ENCODE results near the gene NRXN3. TPM values are rescaled to one million over a fixed set of nuclear protein-coding genes. Genes with fewer than 3 reads are reported as not detected.

The NRXN3 gene
- total and polyA plus RNA-seq, 8 donors: 1.3 to 7.6 (median 1.5) TPM

DNA sequence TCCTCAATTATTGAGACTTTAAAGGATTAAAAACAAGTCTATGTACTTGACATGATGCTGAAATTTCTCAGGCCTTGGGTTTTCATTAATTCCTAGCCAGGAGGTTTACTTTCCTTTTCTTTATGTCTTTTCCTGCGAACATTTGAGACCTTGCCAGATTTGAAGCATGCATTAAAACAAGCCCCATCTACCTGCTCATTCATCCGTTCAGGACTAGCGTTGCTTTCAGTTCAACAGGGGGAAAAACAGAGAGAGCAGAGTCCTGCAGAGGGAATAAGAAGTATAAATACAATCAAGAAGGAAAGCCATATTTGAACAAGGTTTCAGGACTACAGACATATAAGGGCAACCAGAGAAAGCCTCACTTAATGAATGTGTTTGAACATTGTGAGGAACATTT lies 1498.8 kb downstream of the NRXN3 start:
- H3K4me3 ChIP-seq: no peak overlapping the region
- no peaks in the 10 kb centered on the region for H3K27me3 ChIP-seq
- no peaks in the 10 kb centered on the region for H3K4me1 ChIP-seq
- no peaks in the 10 kb centered on the region for H3K36me3 ChIP-seq
- ATAC-seq (no peak), DNase-seq (no peak)
- no peak overlapping the region for H3K27ac ChIP-seq
- TF ChIP-seq, protein P1, sequence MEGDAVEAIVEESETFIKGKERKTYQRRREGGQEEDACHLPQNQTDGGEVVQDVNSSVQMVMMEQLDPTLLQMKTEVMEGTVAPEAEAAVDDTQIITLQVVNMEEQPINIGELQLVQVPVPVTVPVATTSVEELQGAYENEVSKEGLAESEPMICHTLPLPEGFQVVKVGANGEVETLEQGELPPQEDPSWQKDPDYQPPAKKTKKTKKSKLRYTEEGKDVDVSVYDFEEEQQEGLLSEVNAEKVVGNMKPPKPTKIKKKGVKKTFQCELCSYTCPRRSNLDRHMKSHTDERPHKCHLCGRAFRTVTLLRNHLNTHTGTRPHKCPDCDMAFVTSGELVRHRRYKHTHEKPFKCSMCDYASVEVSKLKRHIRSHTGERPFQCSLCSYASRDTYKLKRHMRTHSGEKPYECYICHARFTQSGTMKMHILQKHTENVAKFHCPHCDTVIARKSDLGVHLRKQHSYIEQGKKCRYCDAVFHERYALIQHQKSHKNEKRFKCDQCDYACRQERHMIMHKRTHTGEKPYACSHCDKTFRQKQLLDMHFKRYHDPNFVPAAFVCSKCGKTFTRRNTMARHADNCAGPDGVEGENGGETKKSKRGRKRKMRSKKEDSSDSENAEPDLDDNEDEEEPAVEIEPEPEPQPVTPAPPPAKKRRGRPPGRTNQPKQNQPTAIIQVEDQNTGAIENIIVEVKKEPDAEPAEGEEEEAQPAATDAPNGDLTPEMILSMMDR (IDR thresholded peaks at IDR 0.05): no peak
- no peaks in the 10 kb centered on the region for H3K9me3 ChIP-seq
- intact Hi-C loops (cut with DNase I): no loop called here

DNA sequence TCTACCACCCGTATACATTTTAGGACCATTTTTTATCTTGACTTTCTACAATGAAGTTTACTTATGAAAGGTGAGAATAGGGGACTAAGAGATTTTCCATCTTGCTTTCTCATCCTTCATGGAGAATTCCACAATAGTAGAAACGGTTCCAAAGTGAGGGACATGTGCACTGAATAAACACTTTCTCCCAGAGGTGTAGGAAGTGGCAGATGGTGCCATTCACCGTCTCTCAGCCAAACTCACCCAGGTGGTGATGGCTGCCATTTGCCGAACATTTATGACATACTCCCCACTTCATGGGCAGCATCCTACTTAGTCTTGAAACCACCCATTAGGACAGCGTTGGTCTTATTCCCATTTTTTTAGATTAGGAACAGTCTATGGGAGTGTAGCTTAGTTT lies 1500.6 kb downstream of the NRXN3 start:
- no peak for ATAC-seq
- Histone ChIP-seq H3K4me3 (no peak overlapping the region), H3K4me1 (no peaks in the 10 kb centered on the region), H3K9me3 (no peaks in the 10 kb centered on the region), H3K36me3 (no peaks in the 10 kb centered on the region), H3K27me3 (no peaks in the 10 kb centered on the region), H3K27ac (no peak overlapping the region)
- TF ChIP-seq, protein P1 (IDR thresholded peaks at IDR 0.05): no peak
- DNase-seq: no peak
- intact Hi-C loops (cut with DNase I): no loop called here

DNA sequence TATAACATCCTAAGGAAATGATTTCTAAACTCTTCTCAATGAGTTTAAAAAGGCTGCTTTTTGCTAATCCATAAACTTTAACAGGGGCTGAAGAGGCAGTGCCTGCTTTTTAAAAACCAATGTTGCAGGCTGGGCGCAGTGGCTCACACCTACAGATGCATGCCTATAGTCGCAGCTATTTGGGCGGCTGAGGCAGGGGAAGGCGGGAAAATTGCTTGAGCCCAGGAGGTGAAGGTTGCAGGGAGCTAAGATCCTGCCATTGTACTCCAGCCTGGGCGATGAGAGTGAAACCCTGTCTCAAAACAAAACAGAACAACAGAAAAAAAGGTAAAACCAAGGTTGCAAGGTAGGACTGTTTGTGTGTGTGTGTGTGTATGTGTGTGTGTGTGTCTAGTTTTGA lies 1509.9 kb downstream of the NRXN3 start:
- ATAC-seq (no peak), DNase-seq (peak in 1 of 4 donors; percentile 17)
- Histone ChIP-seq H3K4me1 (no peaks in the 10 kb centered on the region), H3K9me3 (no peaks in the 10 kb centered on the region), H3K4me3 (no peak overlapping the region), H3K27ac (no peak overlapping the region), H3K27me3 (no peaks in the 10 kb centered on the region), H3K36me3 (no peaks in the 10 kb centered on the region)
- intact Hi-C loops (cut with DNase I): no loop called here
- TF ChIP-seq, protein P1 (IDR thresholded peaks at IDR 0.05): no peak

DNA sequence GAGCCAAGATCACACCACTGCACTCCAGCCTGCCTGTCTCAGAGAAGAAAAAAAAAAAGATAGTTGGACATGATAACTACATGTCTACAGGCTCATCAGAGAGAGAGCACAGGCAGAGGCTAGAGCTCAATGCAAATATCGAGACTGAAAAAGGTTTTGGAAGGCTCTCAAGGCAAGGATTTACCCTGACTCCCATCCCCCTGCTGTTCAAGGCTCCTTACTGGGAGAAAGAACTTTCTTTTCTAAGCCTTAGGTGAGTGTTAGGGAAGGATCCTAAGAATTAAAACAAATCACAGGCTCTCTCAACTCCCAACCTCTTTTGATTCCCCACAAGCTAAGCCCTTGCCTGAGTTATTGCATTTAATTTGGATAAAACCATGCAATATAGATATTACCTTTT lies 1516.0 kb downstream of the NRXN3 start:
- intact Hi-C loops (cut with DNase I): no loop called here
- DNase-seq (no peak), ATAC-seq (no peak)
- H3K27me3 ChIP-seq: no peaks in the 10 kb centered on the region
- no peaks in the 10 kb centered on the region for H3K9me3 ChIP-seq
- no peak overlapping the region for H3K4me3 ChIP-seq
- no peaks in the 10 kb centered on the region for H3K36me3 ChIP-seq
- no peaks in the 10 kb centered on the region for H3K4me1 ChIP-seq
- no peak overlapping the region for H3K27ac ChIP-seq
- TF ChIP-seq, protein P1 (IDR thresholded peaks at IDR 0.05): no peak

DNA sequence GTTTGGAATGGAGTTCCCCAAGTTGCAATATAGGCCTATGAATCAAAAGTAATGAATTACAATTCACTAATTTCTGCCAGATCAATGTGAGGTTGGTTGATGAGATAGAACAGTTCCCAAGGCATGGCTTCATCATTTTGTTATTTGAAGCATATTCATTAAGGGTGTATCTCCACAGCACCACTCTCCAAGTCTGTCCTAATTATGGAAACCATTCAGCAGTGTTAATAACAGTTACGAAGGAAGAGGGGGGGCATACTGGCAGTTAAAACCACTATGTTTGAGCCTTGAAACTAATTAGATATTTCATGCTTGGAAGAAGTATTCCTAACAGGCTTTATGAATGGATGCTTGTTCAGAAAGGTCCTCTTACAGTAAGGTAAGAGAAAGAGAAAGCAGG lies 1520.8 kb downstream of the NRXN3 start:
- no peak overlapping the region for H3K27ac ChIP-seq
- ATAC-seq (no peak), DNase-seq (no peak)
- H3K36me3 ChIP-seq: no peaks in the 10 kb centered on the region
- TF ChIP-seq, protein P1 (IDR thresholded peaks at IDR 0.05): no peak
- H3K9me3 ChIP-seq: no peaks in the 10 kb centered on the region
- intact Hi-C loops (cut with DNase I): no loop called here
- no peaks in the 10 kb centered on the region for H3K27me3 ChIP-seq
- no peak overlapping the region for H3K4me3 ChIP-seq
- no peaks in the 10 kb centered on the region for H3K4me1 ChIP-seq

All from left lung (tissue), 10 donors.